Measurements from ENCODE around the gene FBXW5. TPM values are rescaled to one million over a fixed set of nuclear protein-coding genes. Genes with fewer than 3 reads are reported as not detected.
A peak's percentile ranks its signal among the peaks of the same experiment; 100 is the strongest.

FBXW5 gene
- total RNA-seq, 2 donors from 2014 or later = 162 to 174 TPM

- TF ChIP-seq, protein P1, sequence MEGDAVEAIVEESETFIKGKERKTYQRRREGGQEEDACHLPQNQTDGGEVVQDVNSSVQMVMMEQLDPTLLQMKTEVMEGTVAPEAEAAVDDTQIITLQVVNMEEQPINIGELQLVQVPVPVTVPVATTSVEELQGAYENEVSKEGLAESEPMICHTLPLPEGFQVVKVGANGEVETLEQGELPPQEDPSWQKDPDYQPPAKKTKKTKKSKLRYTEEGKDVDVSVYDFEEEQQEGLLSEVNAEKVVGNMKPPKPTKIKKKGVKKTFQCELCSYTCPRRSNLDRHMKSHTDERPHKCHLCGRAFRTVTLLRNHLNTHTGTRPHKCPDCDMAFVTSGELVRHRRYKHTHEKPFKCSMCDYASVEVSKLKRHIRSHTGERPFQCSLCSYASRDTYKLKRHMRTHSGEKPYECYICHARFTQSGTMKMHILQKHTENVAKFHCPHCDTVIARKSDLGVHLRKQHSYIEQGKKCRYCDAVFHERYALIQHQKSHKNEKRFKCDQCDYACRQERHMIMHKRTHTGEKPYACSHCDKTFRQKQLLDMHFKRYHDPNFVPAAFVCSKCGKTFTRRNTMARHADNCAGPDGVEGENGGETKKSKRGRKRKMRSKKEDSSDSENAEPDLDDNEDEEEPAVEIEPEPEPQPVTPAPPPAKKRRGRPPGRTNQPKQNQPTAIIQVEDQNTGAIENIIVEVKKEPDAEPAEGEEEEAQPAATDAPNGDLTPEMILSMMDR (IDR thresholded peaks at IDR 0.05) = no peak
- Histone ChIP-seq H3K9ac (ENCODE audit: low read depth in 2 of 2, low read length in 2 of 2) (no peak overlapping the region), H3K36me3 (peaks cover 15% of the 10 kb centered on the region), H3K4me1 (no peaks in the 10 kb centered on the region), H3K4me3 (no peak overlapping the region), H3K9me3 (no peaks in the 10 kb centered on the region), H3K27ac (no peak overlapping the region), H3K27me3 (no peaks in the 10 kb centered on the region)
- no peak for DNase-seq
- intact Hi-C loops (cut with DNase I) = no loop called here
Observed at GRCh38 chr9:136922540-136922939, 22.0 kb downstream of the FBXW5 start.

- no peak for DNase-seq
- Histone ChIP-seq H3K27ac (no peak overlapping the region), H3K9ac (ENCODE audit: low read depth in 2 of 2, low read length in 2 of 2) (no peak overlapping the region), H3K4me1 (no peaks in the 10 kb centered on the region), H3K9me3 (no peaks in the 10 kb centered on the region), H3K36me3 (peaks cover 20% of the 10 kb centered on the region), H3K27me3 (no peaks in the 10 kb centered on the region), H3K4me3 (no peak overlapping the region)
- intact Hi-C loops (cut with DNase I) = no loop called here
- TF ChIP-seq, protein P1 (IDR thresholded peaks at IDR 0.05) = no peak
Observed at GRCh38 chr9:136921718-136922117, 22.8 kb downstream of the FBXW5 start.

DNA sequence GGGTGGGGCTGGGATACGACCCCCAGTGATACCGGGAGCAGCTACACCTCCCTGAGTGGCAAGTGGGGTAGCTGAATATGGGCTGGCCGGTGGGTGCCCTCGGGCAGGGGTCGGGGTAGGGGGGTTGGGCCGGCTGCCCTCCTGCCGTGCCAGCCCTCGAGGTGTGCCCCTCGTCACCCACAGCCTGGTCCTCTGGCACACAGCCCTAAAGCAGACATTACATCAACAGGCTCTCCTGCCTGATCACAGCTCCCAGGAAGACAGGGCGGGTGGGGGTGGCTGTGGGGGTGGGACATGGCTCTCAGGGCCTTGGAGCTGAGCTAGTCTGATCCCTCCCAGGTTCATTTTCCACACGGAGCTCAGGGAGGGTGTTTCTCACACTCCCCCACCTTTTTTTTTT, 23.2 kb downstream of the FBXW5 start:
- no peak overlapping the region for H3K9ac ChIP-seq (ENCODE audit: low read depth in 2 of 2, low read length in 2 of 2)
- H3K36me3 ChIP-seq = peaks cover 22% of the 10 kb centered on the region
- H3K9me3 ChIP-seq = no peaks in the 10 kb centered on the region
- no peak overlapping the region for H3K27ac ChIP-seq
- no peaks in the 10 kb centered on the region for H3K27me3 ChIP-seq
- H3K4me3 ChIP-seq = no peak overlapping the region
- intact Hi-C loops (cut with DNase I) = no loop called here
- TF ChIP-seq, protein P1 (IDR thresholded peaks at IDR 0.05) = no peak
- DNase-seq = no peak
- no peaks in the 10 kb centered on the region for H3K4me1 ChIP-seq

GRCh38 chr9:136920734-136921231, 23.8 kb downstream of the FBXW5 start:
- intact Hi-C loops (cut with DNase I) = no loop called here
- TF ChIP-seq, protein P1 (IDR thresholded peaks at IDR 0.05) = no peak
- no peak overlapping the region for H3K27ac ChIP-seq
- no peaks in the 10 kb centered on the region for H3K4me1 ChIP-seq
- peaks cover 22% of the 10 kb centered on the region for H3K36me3 ChIP-seq
- H3K9ac ChIP-seq (ENCODE audit: low read depth in 2 of 2, low read length in 2 of 2) = no peak overlapping the region
- H3K27me3 ChIP-seq = no peaks in the 10 kb centered on the region
- no peak overlapping the region for H3K4me3 ChIP-seq
- DNase-seq = no peak
- H3K9me3 ChIP-seq = no peaks in the 10 kb centered on the region

DNA sequence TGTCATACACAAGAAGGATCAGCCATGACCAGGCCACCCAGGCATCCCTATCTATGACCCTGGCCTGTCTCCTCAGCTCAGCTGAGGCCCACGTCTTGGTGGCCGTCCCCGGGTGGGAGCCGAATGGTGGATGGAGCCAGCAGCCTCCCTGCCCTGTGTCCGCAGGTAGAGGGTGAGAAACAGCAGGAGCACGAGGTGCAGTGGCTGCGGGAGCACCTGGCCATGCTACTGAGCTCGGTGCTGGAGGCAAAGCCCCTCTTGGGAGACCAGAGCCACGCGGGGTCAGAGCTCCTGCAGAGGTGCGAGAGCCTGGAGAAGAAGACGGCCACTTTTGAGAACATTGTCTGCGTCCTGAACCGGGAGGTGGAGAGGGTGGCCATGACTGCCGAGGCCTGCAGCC, 24.5 kb downstream of the FBXW5 start:
- no peak for DNase-seq
- Histone ChIP-seq H3K27ac (no peak overlapping the region), H3K4me3 (no peak overlapping the region), H3K27me3 (no peaks in the 10 kb centered on the region), H3K36me3 (peaks cover 22% of the 10 kb centered on the region), H3K9ac (ENCODE audit: low read depth in 2 of 2, low read length in 2 of 2) (peak overlapping the region in 1 of 2 donors; percentile 4), H3K4me1 (no peaks in the 10 kb centered on the region), H3K9me3 (no peaks in the 10 kb centered on the region)
- TF ChIP-seq, protein P1 (IDR thresholded peaks at IDR 0.05) = no peak
- intact Hi-C loops (cut with DNase I) = no loop called here
